Endothelial cell of umbilical vein (primary cell): ENCODE data around the gene TCERG1L. TPM values are rescaled to one million over a fixed set of nuclear protein-coding genes. Genes with fewer than 3 reads are reported as not detected.

Experiments used
- BruUV-seq: library from RNA; stranded (reverse); fragments of 400-500 nt; replicated peaks from 2 replicates; lab custom pipeline; 2021; lab: Mats Ljungman, UMichigan
- CTCF ChIA-PET: fragments of 300-600, 350-600 bp; sonication (Branson Sonifier 250); formaldehyde crosslinking; loops from one replicate; lab custom pipeline; 2021; ENCODE audit warnings: antibody characterized with exemption, inconsistent platforms; lab: Charles Lee
- POLR2A ChIA-PET: fragments of 300-600, 350-600 bp; sonication (Branson Sonifier 250); formaldehyde crosslinking; loops from one replicate; lab custom pipeline; 2021; ENCODE audit warnings: antibody characterized with exemption, inconsistent platforms; lab: Charles Lee
- DNase-seq: peaks from one replicate; pipeline ENCODE4 v3.0.0-alpha.2; 2011; ENCODE audit warnings: low read depth, low spot score
- FAIRE-seq: peaks from 2 replicates; lab custom pipeline; 2011; peaks lifted over from hg19 to GRCh38; lab: Jason Lieb, UNC
- H2AFZ ChIP-seq: 2 replicates; pipeline ENCODE4 v1.6.0; 2012; ENCODE audit warnings: low read depth, low read length, control low read depth, inconsistent platforms
- H3K27ac ChIP-seq: 2 replicates; pipeline ENCODE4 v1.5.1; 2011; ENCODE audit warnings: low read depth, mild to moderate bottlenecking, control low read depth, low read length, moderate library complexity; ENCODE audit not compliant: insufficient read depth
- H3K27me3 ChIP-seq, 2 experiments: 2 replicates each; pipeline versions ENCODE4 v1.6.0 to v1.6.1; 2011; ENCODE audit warnings: low read length in 2 of 2, mixed read lengths in 1 of 2; ENCODE audit not compliant: control insufficient read depth in 2 of 2, insufficient read depth in 2 of 2
- H3K36me3 ChIP-seq, 2 experiments: 2 replicates in 1 of 2; 3 replicates in 1 of 2; pipeline ENCODE4 v1.5.1; 2011; ENCODE audit warnings: low read length in 2 of 2, mild to moderate bottlenecking in 1 of 2, moderate library complexity in 1 of 2; ENCODE audit not compliant: control insufficient read depth in 2 of 2, insufficient read depth in 2 of 2; ENCODE audit errors: extremely low read depth in 1 of 2
- H3K4me1 ChIP-seq: 3 replicates; pipeline ENCODE4 v1.5.1; 2011; ENCODE audit warnings: mild to moderate bottlenecking, low read length; ENCODE audit not compliant: control insufficient read depth, insufficient read depth; ENCODE audit errors: extremely low read depth
- H3K4me2 ChIP-seq: 2 replicates; pipeline ENCODE4 v1.6.1; 2011; ENCODE audit warnings: low read length, control low read depth, mixed read lengths; ENCODE audit not compliant: insufficient read depth
- H3K4me3 ChIP-seq, 3 experiments: fragments of 200-600 bp in 1 of 3; sonication (generic), shearing (Covaris generic) in 1 of 3; replicated peaks in 1 of 3; 2 replicates each; pipeline ENCODE4 v1.5.1; 2011 to 2016; ENCODE audit warnings: control low read depth in 3 of 3, low read length in 3 of 3, mild to moderate bottlenecking in 2 of 3, inconsistent platforms in 1 of 3, low read depth in 1 of 3, moderate library complexity in 1 of 3; ENCODE audit not compliant: insufficient read depth in 1 of 3
- H3K79me2 ChIP-seq: 2 replicates; pipeline ENCODE4 v1.6.0; 2012; ENCODE audit warnings: low read length, inconsistent platforms; ENCODE audit not compliant: control insufficient read depth, insufficient read depth
- H3K9ac ChIP-seq: replicated peaks from 2 replicates; pipeline ENCODE3; 2011; ENCODE audit warnings: low read length, control low read depth; ENCODE audit not compliant: insufficient read depth; ENCODE audit errors: extremely low read depth
- H3K9me1 ChIP-seq: replicated peaks from 3 replicates; pipeline ENCODE4 v1.6.0; 2011; ENCODE audit warnings: mild to moderate bottlenecking, low read length; ENCODE audit not compliant: control insufficient read depth, insufficient read depth; ENCODE audit errors: extremely low read depth
- H3K9me3 ChIP-seq: replicated peaks from 2 replicates; pipeline ENCODE4 v1.5.1; 2012; ENCODE audit warnings: low read length, inconsistent platforms; ENCODE audit not compliant: control insufficient read depth, insufficient read depth
- H4K20me1 ChIP-seq: replicated peaks from 2 replicates; pipeline ENCODE3; 2011; ENCODE audit warnings: mild to moderate bottlenecking, low read length; ENCODE audit not compliant: control insufficient read depth, insufficient read depth; ENCODE audit errors: extremely low read depth
- EZH2 ChIP-seq: IDR thresholded peaks from 2 replicates; pipeline ENCODE4 v1.6.1; 2012; ENCODE audit warnings: borderline replicate concordance, low read depth, mild to moderate bottlenecking, moderate library complexity, low read length, inconsistent platforms; ENCODE audit not compliant: severe bottlenecking
- FOS ChIP-seq: IDR thresholded peaks from 2 replicates; pipeline ENCODE4 v1.6.1; 2011; ENCODE audit warnings: mild to moderate bottlenecking, low read length, moderate library complexity, borderline replicate concordance; ENCODE audit not compliant: insufficient read depth
- GATA2 ChIP-seq: IDR thresholded peaks from 2 replicates; pipeline ENCODE4 v1.7.0; 2011; ENCODE audit warnings: low read depth, mild to moderate bottlenecking, moderate library complexity, mixed read lengths, low read length; ENCODE audit not compliant: insufficient read length, insufficient read depth
- JUN ChIP-seq: IDR thresholded peaks from 2 replicates; pipeline ENCODE4 v1.6.1; 2011; ENCODE audit warnings: borderline replicate concordance, low read depth; ENCODE audit not compliant: insufficient read length, insufficient read depth
- MYC ChIP-seq: IDR thresholded peaks from one replicate; pipeline ENCODE4 v1.6.1; 2011; ENCODE audit warnings: mild to moderate bottlenecking, low read depth, low read length
- POLR2A ChIP-seq: IDR thresholded peaks from 2 replicates; pipeline ENCODE4 v1.6.1; 2012; ENCODE audit warnings: low read depth, mild to moderate bottlenecking, control low read depth, low read length
- POLR2AphosphoS5 ChIP-seq: IDR thresholded peaks from 2 replicates; pipeline ENCODE4 v1.6.1; 2012; ENCODE audit warnings: low read depth, mild to moderate bottlenecking, control low read depth, low read length, moderate library complexity; ENCODE audit not compliant: insufficient read depth
- dilution Hi-C: fragments of 300-500 bp; cut with MboI; formaldehyde crosslinking; loops from one replicate; pipeline ENCODE4 v1.15.0; 2019; ENCODE audit warnings: low sequenced_read_pairs; ENCODE audit not compliant: extremely low pct_ligation_motif_present
- intact Hi-C: fragments of 100-400 bp; cut with micrococcal nuclease; formaldehyde crosslinking; loops from one replicate; pipeline ENCODE4 v1.10.0; 2022
- polyA plus RNA-seq, 4 experiments: library from polyadenylated mRNA; depleted of rRNA in 3 of 4; stranded (reverse) in 3 of 4; unstranded in 1 of 4; fragments of >200 nt; gene quantifications; 2 replicates each; pipeline versions ENCODE4 v1.2.1 to v1.2.3, GENCODE V29; 2011 to 2012; ENCODE audit warnings: missing spikeins in 1 of 4
- total RNA-seq: library from RNA; stranded (reverse); gene quantifications from 2 replicates; pipeline ENCODE4 v1.2.3, GENCODE V29; 2021
- TF ChIP-seq, protein P1 (sequence below): IDR thresholded peaks from 2 replicates; pipeline ENCODE4 v1.6.1; 2011; ENCODE audit not compliant: insufficient read depth, insufficient read length
- TF ChIP-seq, protein P2 (sequence below), 2 donors: IDR thresholded peaks; 1 replicate in 1 of 2; 2 replicates in 1 of 2; pipeline ENCODE4 v1.5.1; 2011; ENCODE audit warnings: low read length in 2 of 2, mild to moderate bottlenecking in 2 of 2, moderate library complexity in 2 of 2, control low read depth in 1 of 2, inconsistent platforms in 1 of 2, low read depth in 1 of 2; ENCODE audit not compliant: insufficient read depth in 1 of 2; ENCODE audit errors: extremely low read depth in 1 of 2

TCERG1L gene
- total and polyA plus RNA-seq, 2 donors (not counting 3 experiments of a cell fraction or from before 2014, with no cell fraction given) = not detected

- TF ChIP-seq JUN (no peak), EZH2 (no peak), FOS (no peak), POLR2A (no peak), POLR2AphosphoS5 (no peak), MYC (no peak), GATA2 (no peak)
- TF ChIP-seq, protein P1, sequence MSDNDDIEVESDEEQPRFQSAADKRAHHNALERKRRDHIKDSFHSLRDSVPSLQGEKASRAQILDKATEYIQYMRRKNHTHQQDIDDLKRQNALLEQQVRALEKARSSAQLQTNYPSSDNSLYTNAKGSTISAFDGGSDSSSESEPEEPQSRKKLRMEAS = no peak
- TF ChIP-seq, protein P2, sequence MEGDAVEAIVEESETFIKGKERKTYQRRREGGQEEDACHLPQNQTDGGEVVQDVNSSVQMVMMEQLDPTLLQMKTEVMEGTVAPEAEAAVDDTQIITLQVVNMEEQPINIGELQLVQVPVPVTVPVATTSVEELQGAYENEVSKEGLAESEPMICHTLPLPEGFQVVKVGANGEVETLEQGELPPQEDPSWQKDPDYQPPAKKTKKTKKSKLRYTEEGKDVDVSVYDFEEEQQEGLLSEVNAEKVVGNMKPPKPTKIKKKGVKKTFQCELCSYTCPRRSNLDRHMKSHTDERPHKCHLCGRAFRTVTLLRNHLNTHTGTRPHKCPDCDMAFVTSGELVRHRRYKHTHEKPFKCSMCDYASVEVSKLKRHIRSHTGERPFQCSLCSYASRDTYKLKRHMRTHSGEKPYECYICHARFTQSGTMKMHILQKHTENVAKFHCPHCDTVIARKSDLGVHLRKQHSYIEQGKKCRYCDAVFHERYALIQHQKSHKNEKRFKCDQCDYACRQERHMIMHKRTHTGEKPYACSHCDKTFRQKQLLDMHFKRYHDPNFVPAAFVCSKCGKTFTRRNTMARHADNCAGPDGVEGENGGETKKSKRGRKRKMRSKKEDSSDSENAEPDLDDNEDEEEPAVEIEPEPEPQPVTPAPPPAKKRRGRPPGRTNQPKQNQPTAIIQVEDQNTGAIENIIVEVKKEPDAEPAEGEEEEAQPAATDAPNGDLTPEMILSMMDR (IDR thresholded peaks at IDR 0.05; ENCODE audit: extremely low read depth in 1 of 2, insufficient read depth in 1 of 2, low read depth in 1 of 2, low read length in 2 of 2) = no peak
- no peak for FAIRE-seq
- Histone ChIP-seq H3K4me2 (no peak overlapping the region), H3K9ac (no peak overlapping the region), H4K20me1 (no peaks in the 10 kb centered on the region), H2AFZ (no peak overlapping the region), H3K79me2 (no peaks in the 10 kb centered on the region), H3K9me1 (no peaks in the 10 kb centered on the region), H3K4me3 (no peak overlapping the region), H3K9me3 (peaks cover 3% of the 10 kb centered on the region), H3K4me1 (no peaks in the 10 kb centered on the region), H3K27me3 (no peaks in the 10 kb centered on the region), H3K36me3 (no peaks in the 10 kb centered on the region), H3K27ac (no peak overlapping the region)
- POLR2A ChIA-PET = no interaction called here
- CTCF ChIA-PET = no interaction called here
- DNase-seq = no peak
- no TSS peak for BruUV-seq
- intact Hi-C loops = no loop called here
- dilution Hi-C loops = no loop called here
These were observed 255.4 kb downstream of the TCERG1L start for GRCh38 chr10:131056091-131056579.
